Right ventricle myocardium superior (tissue), 1 donor: ENCODE results near the gene PHACTR3. TPM values are rescaled to one million over a fixed set of nuclear protein-coding genes. Genes with fewer than 3 reads are reported as not detected.

ENCODE experiments used
- ATAC-seq: fragments of 200-7000 bp; cut with Tn5 transposase; one replicate; pipeline ENCODE4 v1.9.1; 2020; ENCODE audit warnings: mild to moderate bottlenecking; ENCODE audit not compliant: poor library complexity
- DNase-seq: peaks from one replicate; pipeline ENCODE4 v3.0.0-alpha.2; 2020
- intact Hi-C: fragments of 100-400 bp; cut with DNase I; formaldehyde crosslinking; loops from one replicate; pipeline ENCODE4 v1.11.2; 2022
- total RNA-seq: library from RNA; stranded (reverse); fragmentation: NEBNext Ultra II Directional; extraction: Animal tissue kit (Norgen Biotek cat#: 25700); gene quantifications from one replicate; pipeline ENCODE4 v1.2.1, GENCODE V29; 2021
- donor health status: DM: no; HTN: yes; CAD: no; lungs with severe emphysema.

The PHACTR3 gene
- total RNA-seq, 1 donor from 2014 or later, result 10.0 TPM

DNA sequence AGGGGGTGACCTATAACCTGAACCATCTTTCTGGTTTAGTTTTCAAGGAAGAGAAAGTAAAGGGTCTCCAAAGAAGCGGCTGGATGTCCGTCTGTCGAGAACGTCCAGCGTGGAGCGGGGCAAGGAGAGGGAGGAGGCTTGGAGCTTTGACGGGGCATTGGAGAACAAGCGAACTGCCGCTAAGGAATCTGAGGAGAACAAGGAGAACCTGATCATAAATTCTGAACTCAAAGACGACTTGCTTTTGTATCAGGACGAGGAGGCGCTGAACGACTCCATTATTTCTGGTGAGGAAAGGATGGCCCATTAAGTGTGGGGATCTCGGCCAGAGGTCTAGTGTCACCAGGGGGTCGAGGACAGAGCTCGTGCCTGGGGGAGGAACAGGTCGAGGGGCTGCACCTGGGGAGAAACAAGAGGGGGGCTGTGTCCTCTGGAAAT, 169.9 kb downstream of the PHACTR3 start:
- DNase-seq (no peak), ATAC-seq (no peak)
- intact Hi-C loops, result no loop called here

DNA sequence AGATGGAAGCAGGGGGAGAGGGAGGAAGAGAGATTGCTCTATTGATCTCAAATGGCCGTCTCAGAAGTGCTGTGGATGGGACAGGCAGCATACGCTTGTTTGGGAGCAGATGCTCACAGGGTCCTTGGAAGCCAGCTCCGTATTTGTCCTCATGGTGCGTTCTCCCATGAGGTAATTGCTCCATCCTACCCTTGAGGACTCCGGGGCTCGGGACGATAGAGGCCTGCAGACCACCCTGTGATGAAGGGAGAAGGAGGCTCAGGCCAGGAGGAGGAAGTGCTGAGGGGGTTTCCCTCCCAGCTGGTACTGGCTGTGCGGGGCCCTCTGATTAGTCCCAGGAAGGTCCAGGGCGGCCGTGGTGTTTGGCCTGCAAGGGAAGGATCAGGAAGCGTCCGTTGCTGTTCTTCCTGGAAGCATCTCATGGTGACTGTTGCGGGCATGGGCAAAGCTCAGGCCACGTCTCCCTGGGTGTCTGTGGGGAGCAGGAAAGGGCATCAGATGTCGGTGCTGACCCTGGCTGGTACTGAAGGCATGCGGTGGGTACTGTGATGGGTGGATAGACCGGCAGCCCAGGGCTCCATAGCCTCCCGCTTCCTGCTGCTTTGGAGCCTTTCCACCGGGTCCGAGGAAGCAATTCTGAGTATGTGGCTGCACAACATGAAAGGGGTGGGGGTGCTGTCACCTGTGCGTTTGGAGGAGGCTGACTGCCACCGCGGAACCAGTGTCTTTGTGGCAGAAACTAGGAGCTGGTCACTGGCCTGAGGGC, 170.8 kb downstream of the PHACTR3 start:
- intact Hi-C loops, result no loop called here
- ATAC-seq (no peak), DNase-seq (no peak)

GRCh38 chr20:59775687-59776055, 171.3 kb downstream of the PHACTR3 start:
- intact Hi-C loops, result no loop called here
- DNase-seq, result no peak
- ATAC-seq, result no peak

- intact Hi-C loops, result no loop called here
- ATAC-seq, result no peak
These were observed 171.8 kb downstream of the PHACTR3 start for GRCh38 chr20:59776059-59776603.

GRCh38 chr20:59776626-59777330, 172.4 kb downstream of the PHACTR3 start:
- DNase-seq, result no peak
- intact Hi-C loops, result no loop called here
- no peak for ATAC-seq

More at GRCh38 chr20:59776059-59776603, 171.8 kb downstream of the PHACTR3 start:
- DNase-seq, result no peak

DNA sequence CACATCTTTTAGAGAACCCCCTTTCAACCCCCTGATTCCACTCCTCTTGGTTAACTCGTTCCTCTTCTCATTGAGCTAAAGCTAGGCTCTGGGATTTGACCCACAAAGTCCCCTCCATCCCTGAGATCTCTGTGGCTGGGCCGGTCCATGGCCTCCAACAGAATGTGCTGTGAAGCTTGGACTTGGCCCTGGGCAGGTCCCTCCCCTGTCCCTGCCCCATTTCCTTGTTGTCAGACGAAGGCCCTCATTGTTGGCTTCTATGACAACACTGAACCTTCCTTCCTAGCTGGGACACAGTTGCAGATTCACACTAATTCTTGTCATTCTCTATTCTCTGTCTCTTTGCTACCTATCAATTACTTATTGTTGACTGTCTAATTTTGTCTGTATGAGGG, 173.0 kb downstream of the PHACTR3 start:
- intact Hi-C loops, result no loop called here
- DNase-seq (no peak), ATAC-seq (no peak)

DNA sequence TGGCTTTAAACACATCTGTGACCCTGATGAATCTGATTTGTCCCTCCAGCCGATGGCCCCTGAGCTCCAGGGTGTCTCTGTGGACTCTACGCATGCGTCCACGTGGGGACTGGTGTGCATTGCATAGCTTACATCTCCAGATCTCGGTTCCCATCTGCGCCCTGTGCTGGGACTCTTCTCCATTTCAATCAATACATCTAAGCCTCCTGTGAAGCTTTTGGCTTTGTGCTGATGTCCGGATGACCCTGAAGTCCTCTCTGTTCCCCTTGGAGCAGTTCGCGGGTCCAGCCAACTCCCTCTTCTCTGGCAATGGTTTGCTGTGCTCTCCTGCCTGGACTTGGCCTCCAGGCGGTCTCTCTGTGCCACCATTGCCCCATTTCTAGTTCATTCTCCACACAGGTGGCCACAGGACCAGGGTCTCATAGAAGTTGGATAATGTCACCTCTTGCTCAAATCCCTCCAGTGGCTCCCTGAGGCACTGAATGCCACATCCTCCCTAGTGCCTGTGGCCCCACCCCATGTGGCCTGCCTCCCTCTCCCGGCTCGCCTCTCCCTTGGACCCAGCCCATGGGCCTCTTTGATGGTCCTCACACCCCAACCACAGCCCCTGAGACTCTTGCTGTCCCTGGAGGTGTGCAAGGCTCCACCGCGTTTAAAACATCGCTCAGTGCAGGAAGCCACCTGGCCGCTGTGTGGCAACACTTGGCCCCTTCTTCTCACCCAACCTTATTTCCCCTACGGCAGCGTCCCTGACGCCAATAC, 173.7 kb downstream of the PHACTR3 start:
- intact Hi-C loops, result no loop called here
- ATAC-seq (no peak), DNase-seq (no peak)

DNA sequence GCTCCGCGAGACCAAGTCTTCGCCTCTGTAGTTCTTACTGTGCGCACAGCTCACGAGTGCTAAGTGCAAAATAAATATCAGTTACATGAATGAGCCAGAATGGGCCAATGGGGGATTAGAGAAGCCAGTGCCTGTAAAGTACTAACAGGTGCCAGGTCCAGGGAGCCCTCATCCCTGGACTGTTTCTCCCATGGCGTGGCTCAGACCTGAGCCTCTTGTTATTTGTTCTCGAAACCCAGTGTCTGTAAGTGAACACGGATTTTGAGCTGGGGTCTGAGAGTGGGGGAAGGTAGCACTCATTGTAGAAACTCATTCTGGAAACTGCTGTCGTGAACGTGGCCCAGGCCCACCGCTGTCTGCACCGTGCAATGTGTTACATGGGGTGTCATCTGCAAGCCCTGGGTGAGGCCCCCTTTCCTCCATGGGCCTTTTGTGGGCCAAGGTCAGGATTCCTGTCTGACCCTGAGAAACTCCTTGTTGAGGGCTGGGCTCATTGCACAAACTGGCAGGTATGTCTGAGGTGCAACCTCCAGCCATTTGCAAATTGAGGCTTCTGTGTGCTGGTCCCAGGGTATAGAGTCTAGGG, 174.4 kb downstream of the PHACTR3 start:
- DNase-seq (no peak), ATAC-seq (no peak)
- intact Hi-C loops, result no loop called here

- ATAC-seq, result no peak
- no peak for DNase-seq
- intact Hi-C loops, result no loop called here
These were observed 175.5 kb downstream of the PHACTR3 start for GRCh38 chr20:59779656-59780380.

DNA sequence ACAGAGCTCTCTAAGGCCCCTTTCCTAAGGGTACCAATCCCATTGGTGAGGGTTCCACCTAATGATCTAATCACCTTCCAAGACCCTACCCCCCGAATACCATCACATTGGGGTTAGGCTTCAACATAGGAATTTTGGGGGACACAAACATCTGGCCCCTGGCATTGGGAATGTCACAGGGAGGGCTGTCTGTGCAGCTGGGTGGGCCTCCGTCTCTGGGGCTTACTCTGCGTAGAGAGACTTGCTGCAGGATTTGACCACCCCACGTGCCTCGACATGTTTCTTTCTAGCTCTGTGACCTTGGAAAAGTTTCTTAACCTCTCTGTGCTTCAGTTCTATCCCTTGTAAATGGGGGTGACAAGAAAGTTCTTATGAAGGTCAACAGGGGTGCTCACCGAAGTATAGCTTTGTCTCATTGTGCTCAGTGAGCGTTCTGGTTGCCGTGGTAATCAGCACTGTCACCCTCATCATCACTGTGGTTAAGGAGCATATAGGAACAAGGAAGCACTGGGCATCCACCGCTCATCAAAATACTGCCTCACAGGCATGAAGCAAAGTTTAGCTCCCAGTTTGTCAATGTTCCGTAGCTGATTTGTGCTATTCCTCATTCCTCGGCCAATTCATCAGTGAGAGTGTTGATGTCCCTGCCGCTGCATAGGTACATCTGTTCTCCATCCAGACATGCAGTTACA, 176.3 kb downstream of the PHACTR3 start:
- intact Hi-C loops, result no loop called here
- ATAC-seq, result no peak
- no peak for DNase-seq

DNA sequence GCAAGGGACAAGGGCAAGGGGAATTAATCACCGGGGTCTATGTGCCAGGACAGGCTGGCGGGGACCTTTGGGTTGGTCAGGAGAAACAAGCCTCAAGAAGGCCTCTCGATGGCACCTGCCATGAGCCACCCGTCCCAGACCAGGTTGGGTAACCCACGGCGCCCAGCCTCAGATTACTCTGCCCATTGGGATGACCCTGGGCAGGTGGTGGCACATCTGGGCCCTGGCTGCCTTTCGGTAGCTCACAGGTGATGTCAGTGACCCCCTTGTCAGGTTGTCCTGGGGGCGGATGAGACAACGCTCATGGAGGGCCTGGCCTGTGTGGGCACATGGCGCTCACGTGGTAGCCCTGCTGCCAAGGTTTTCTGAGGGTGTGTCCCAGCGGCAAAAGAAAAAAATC, 176.9 kb downstream of the PHACTR3 start:
- intact Hi-C loops, result no loop called here

GRCh38 chr20:59782986-59783640, 178.8 kb downstream of the PHACTR3 start:
- ATAC-seq (peak; percentile 76), DNase-seq (peak; percentile 74)
- intact Hi-C loops, result loop anchor here (2.0 kb wide), 1 partner anchor 66 kb away; no protein-coding TSS in a partner anchor

More for the DNA sequence above, 176.9 kb downstream of the PHACTR3 start:
- DNase-seq, result no peak
- ATAC-seq, result no peak

DNA sequence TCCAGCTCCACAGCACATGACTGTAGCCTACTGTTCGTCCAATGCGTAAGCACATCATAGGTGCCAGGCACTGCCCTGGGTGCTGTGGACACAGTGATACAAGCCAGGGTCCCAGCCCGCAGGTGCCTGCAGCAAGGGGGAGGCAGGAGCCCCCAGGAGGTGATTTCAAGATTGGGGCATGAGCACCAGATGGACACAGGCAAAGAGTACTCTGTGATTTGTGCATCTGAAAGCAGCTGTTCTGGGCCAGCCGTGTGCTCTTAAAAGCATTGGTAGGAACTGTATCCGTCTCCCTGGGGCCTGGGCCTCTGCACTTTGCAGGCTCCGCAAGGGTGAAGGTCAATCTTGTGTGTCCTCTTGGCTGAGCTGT, 179.3 kb downstream of the PHACTR3 start:
- ATAC-seq, result peak; percentile 7
- no peak for DNase-seq
- intact Hi-C loops, result loop anchor here (2.0 kb wide), 1 partner anchor 65 kb away; no protein-coding TSS in a partner anchor

- intact Hi-C loops, result no loop called here
- no peak for ATAC-seq
- no peak for DNase-seq
These were observed 180.0 kb downstream of the PHACTR3 start for GRCh38 chr20:59784365-59784764.

- intact Hi-C loops, result no loop called here
- ATAC-seq (no peak), DNase-seq (no peak)
These were observed 180.7 kb downstream of the PHACTR3 start for GRCh38 chr20:59784791-59785668.

- DNase-seq (no peak), ATAC-seq (no peak)
- intact Hi-C loops, result no loop called here
These were observed 181.3 kb downstream of the PHACTR3 start for GRCh38 chr20:59785669-59785959.
